HEK293 (cell line): ENCODE data around the gene UBE2D1.
"Not testable (repeated sequence)": the region's sequence is repeated elsewhere in the genome, so short reads cannot be mapped to it uniquely, and the experiment has no call there.

Experiments used
- CTCF ChIA-PET: fragments of 350-600 bp; formaldehyde crosslinking; extraction: SDS; loops from one replicate; lab custom pipeline; 2021; ENCODE audit warnings: antibody characterized with exemption; lab: Yijun Ruan, JAX
- POLR2A ChIA-PET: fragments of 300-600 bp; formaldehyde crosslinking; extraction: SDS; loops from one replicate; lab custom pipeline; 2020; ENCODE audit warnings: antibody characterized with exemption, inconsistent platforms; lab: Yijun Ruan, JAX
- H3K27ac ChIP-seq: fragments of 200-500 bp; sonication (Bioruptor generic); 2 replicates; pipeline ENCODE4 v1.5.1; 2014; ENCODE audit warnings: low read depth, low read length, control low read depth, inconsistent platforms; ENCODE audit errors: extremely low read depth
- H3K36me3 ChIP-seq, 2 experiments: fragments of 200-500 bp in 1 of 2; sonication (Bioruptor generic) in 1 of 2; 1 replicate in 1 of 2; 2 replicates in 1 of 2; pipeline ENCODE4 v1.5.1; 2014 to 2017; ENCODE audit warnings: inconsistent platforms in 2 of 2, low read length in 2 of 2; ENCODE audit not compliant: control insufficient read depth in 2 of 2, insufficient read depth in 1 of 2
- H3K4me1 ChIP-seq: fragments of 200-500 bp; sonication (Bioruptor generic); 2 replicates; pipeline ENCODE4 v1.5.1; 2014; ENCODE audit warnings: mild to moderate bottlenecking, low read length, inconsistent platforms; ENCODE audit not compliant: control insufficient read depth, insufficient read depth
- H3K4me3 ChIP-seq: 2 replicates; pipeline ENCODE4 v1.5.1; 2011; ENCODE audit warnings: low read depth, mild to moderate bottlenecking, control low read depth, low read length, moderate library complexity
- H3K9me3 ChIP-seq: fragments of 200-500 bp; sonication (Bioruptor generic); 2 replicates; pipeline ENCODE4 v1.5.1; 2014; ENCODE audit warnings: low read depth, low read length, inconsistent platforms; ENCODE audit not compliant: control insufficient read depth, insufficient read depth
- SCRT2 ChIP-seq: fragments of 450-650 bp; formaldehyde crosslinking; IDR thresholded peaks from 2 replicates; pipeline ENCODE4 v1.5.1; 2016; ENCODE audit warnings: missing biosample characterization, missing genetic modification characterization
- SP2 ChIP-seq: fragments of 450-650 bp; formaldehyde crosslinking; IDR thresholded peaks from 2 replicates; pipeline ENCODE4 v1.5.1; 2016; ENCODE audit warnings: missing biosample characterization, missing genetic modification characterization
- YY2 ChIP-seq: fragments of 450-650 bp; formaldehyde crosslinking; IDR thresholded peaks from 2 replicates; pipeline ENCODE4 v1.5.1; 2016; ENCODE audit warnings: missing biosample characterization, missing genetic modification characterization
- ZBTB7A ChIP-seq: fragments of 450-650 bp; formaldehyde crosslinking; IDR thresholded peaks from 2 replicates; pipeline ENCODE4 v1.5.1; 2016; ENCODE audit warnings: low read depth, missing biosample characterization, missing genetic modification characterization
- ZFHX2 ChIP-seq: fragments of 450-650 bp; formaldehyde crosslinking; conservative IDR thresholded peaks from 2 replicates; pipeline ENCODE4 v1.5.1; 2016; ENCODE audit warnings: missing biosample characterization, missing genetic modification characterization
- ZFP69B ChIP-seq: fragments of 450-650 bp; formaldehyde crosslinking; IDR thresholded peaks from 2 replicates; pipeline ENCODE4 v1.5.1; 2016; ENCODE audit warnings: missing biosample characterization, missing genetic modification characterization
- ZNF121 ChIP-seq: fragments of 450-650 bp; formaldehyde crosslinking; IDR thresholded peaks from 2 replicates; pipeline ENCODE4 v1.5.1; 2016; ENCODE audit warnings: missing biosample characterization, missing genetic modification characterization
- ZNF146 ChIP-seq: fragments of 450-650 bp; formaldehyde crosslinking; IDR thresholded peaks from 2 replicates; pipeline ENCODE4 v1.5.1; 2016; ENCODE audit warnings: missing biosample characterization, missing genetic modification characterization
- ZNF16 ChIP-seq: fragments of 450-650 bp; formaldehyde crosslinking; IDR thresholded peaks from 2 replicates; pipeline ENCODE4 v1.5.1; 2016; ENCODE audit warnings: low read depth, missing biosample characterization, missing genetic modification characterization
- ZNF292 ChIP-seq: fragments of 450-650 bp; formaldehyde crosslinking; IDR thresholded peaks from 2 replicates; pipeline ENCODE4 v1.5.1; 2016; ENCODE audit warnings: low read depth, missing biosample characterization, missing genetic modification characterization, borderline replicate concordance
- ZNF335 ChIP-seq: fragments of 450-650 bp; formaldehyde crosslinking; conservative IDR thresholded peaks from 2 replicates; pipeline ENCODE4 v1.5.1; 2016; ENCODE audit warnings: missing biosample characterization, missing genetic modification characterization
- ZNF596 ChIP-seq: fragments of 450-650 bp; IDR thresholded peaks from 2 replicates; pipeline ENCODE4 v1.5.0; 2018; ENCODE audit warnings: missing biosample characterization, mild to moderate bottlenecking, missing genetic modification characterization, moderate library complexity
- ZNF629 ChIP-seq: fragments of 450-650 bp; formaldehyde crosslinking; IDR thresholded peaks from 2 replicates; pipeline ENCODE4 v1.5.1; 2017; ENCODE audit warnings: missing biosample characterization, missing genetic modification characterization
- ZNF701 ChIP-seq: fragments of 450-650 bp; formaldehyde crosslinking; IDR thresholded peaks from 2 replicates; pipeline ENCODE4 v1.5.1; 2016; ENCODE audit warnings: missing biosample characterization, missing genetic modification characterization
- ZNF776 ChIP-seq: fragments of 450-650 bp; formaldehyde crosslinking; IDR thresholded peaks from 2 replicates; pipeline ENCODE4 v1.5.0; 2017; ENCODE audit warnings: missing biosample characterization, missing genetic modification characterization, borderline replicate concordance
- ZSCAN23 ChIP-seq: fragments of 450-650 bp; formaldehyde crosslinking; IDR thresholded peaks from 2 replicates; pipeline ENCODE4 v1.5.1; 2016; ENCODE audit warnings: missing biosample characterization, missing genetic modification characterization
- ZXDB ChIP-seq: fragments of 450-650 bp; formaldehyde crosslinking; IDR thresholded peaks from 2 replicates; pipeline ENCODE4 v1.5.1; 2016; ENCODE audit warnings: missing biosample characterization, missing genetic modification characterization
- TF ChIP-seq, protein P1 (sequence below): fragments of 450-650 bp; formaldehyde crosslinking; IDR thresholded peaks from 2 replicates; pipeline ENCODE4 v1.5.1; 2016; ENCODE audit warnings: missing biosample characterization, missing genetic modification characterization

UBE2D1 gene

DNA sequence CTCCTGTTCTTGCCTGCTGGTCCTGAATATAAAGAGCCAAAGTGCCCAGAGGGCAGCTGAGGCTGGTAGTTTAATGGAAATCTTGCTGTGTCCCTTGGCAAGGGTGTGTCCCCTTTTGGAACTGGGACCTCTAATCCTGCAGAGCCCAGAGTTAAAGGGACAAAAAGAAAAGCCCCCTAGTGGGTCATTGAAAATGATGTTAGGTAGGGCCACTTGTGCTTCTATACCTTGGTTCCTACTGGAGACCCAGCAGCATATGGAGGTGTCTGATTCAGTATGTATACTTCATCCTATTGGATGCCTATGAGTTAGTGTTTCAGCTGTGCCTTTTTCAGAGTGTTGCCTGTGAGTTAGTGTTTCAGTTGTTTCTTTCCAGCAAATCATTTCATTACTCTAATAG is 81.0 kb downstream of the UBE2D1 start:
- Histone ChIP-seq H3K36me3 (no peaks in the 10 kb centered on the region), H3K4me1 (no peaks in the 10 kb centered on the region), H3K27ac (no peak overlapping the region), H3K4me3 (no peak overlapping the region), H3K9me3 (no peaks in the 10 kb centered on the region)
- ChIA-PET CTCF (interaction anchor here (0.7 to 4.2 kb wide), 13 partner anchors 19 to 1165 kb away, joined by 3 to 51 read pairs (median 8); no protein-coding TSS in a partner anchor), POLR2A (interaction anchor here (0.5 kb wide), 1 partner anchor 418 kb away, joined by 4 read pairs; no protein-coding TSS in a partner anchor)
- no peak for TF ChIP-seq ZFP69B
- TF ChIP-seq ZBTB7A (tag by site-specific recombination) = no peak
- no peak for TF ChIP-seq ZXDB (tag by site-specific recombination)
- TF ChIP-seq ZNF335 (tag by site-specific recombination) = no peak
- TF ChIP-seq ZNF701 = no peak
- TF ChIP-seq, protein P1, sequence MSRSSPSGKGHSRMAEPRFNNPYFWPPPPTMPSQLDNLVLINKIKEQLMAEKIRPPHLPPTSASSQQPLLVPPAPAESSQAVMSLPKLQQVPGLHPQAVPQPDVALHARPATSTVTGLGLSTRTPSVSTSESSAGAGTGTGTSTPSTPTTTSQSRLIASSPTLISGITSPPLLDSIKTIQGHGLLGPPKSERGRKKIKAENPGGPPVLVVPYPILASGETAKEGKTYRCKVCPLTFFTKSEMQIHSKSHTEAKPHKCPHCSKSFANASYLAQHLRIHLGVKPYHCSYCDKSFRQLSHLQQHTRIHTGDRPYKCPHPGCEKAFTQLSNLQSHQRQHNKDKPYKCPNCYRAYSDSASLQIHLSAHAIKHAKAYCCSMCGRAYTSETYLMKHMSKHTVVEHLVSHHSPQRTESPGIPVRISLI (tag by site-specific recombination) = no peak
- no peak for TF ChIP-seq ZFHX2 (tag by site-specific recombination)
- no peak for TF ChIP-seq ZSCAN23 (tag by site-specific recombination)
- no peak for TF ChIP-seq SCRT2 (tag by site-specific recombination)
- TF ChIP-seq YY2 (tag by site-specific recombination) = no peak
- TF ChIP-seq SP2 (tag by site-specific recombination) = no peak
- TF ChIP-seq ZNF596 (tag by site-specific recombination) = no peak
- TF ChIP-seq ZNF776 (tag by site-specific recombination) = no peak
- TF ChIP-seq ZNF16 (tag by site-specific recombination) = no peak
- TF ChIP-seq ZNF629 (tag by site-specific recombination) = no peak
- no peak for TF ChIP-seq ZNF121 (tag by site-specific recombination)
- no peak for TF ChIP-seq ZNF292 (tag by site-specific recombination)

GRCh38 chr10:58417902-58418301 is 83.1 kb downstream of the UBE2D1 start:
- not testable (repeated sequence) for H3K4me1 ChIP-seq, H3K9me3 ChIP-seq, H3K27ac ChIP-seq, H3K4me3 ChIP-seq, H3K36me3 ChIP-seq
- CTCF ChIA-PET = interaction anchor here (0.6 to 2.7 kb wide), 2 partner anchors 17 to 27 kb away, joined by 4 to 6 read pairs; no protein-coding TSS in a partner anchor
- TF ChIP-seq ZNF146 (tag by site-specific recombination) = peak; percentile 96
- POLR2A ChIA-PET = interaction anchor here (0.5 kb wide), 1 partner anchor 88 kb away, joined by 3 read pairs; no protein-coding TSS in a partner anchor
